Transverse colon (tissue), 3 donors: ENCODE data around the gene DESI2.

Source experiments
- POLR2A ChIP-seq: fragments of 450-650 bp; IDR thresholded peaks from one replicate; pipeline ENCODE4 v1.6.1; 2016; ENCODE audit warnings: antibody characterized with exemption, mild to moderate bottlenecking, moderate library complexity
- TF ChIP-seq, protein P1 (sequence below), 5 experiments: fragments of 200-600 bp in 3 of 5; fragments of 450-650 bp in 2 of 5; sonication (generic) in 3 of 5; IDR thresholded peaks; 1 replicate in 2 of 5; 2 replicates in 3 of 5; pipeline ENCODE4 v1.5.1; 2016 to 2017; ENCODE audit warnings: antibody characterized with exemption in 5 of 5, inconsistent platforms in 3 of 5, mild to moderate bottlenecking in 2 of 5, moderate library complexity in 1 of 5

DNA sequence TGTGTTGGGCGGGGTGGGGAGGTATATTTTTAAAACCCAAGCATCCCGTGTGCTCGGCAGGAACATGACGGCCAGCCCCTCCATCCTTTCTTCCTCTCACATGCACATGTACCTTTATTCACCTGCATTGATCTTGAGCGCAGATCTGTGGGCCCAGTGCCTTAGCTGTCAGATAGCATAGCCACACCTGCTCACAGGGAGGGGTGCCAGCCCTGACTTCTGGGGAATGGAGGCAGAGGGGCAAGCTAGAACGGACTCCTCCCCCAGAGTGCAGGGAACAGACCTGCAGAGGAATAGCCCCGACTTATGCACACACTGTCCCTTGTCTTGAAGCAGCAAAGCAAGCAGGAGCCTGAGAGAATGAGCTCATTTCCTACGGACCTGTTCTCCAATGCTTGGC, 56.1 kb downstream of the DESI2 start:
- TF ChIP-seq POLR2A, result no peak
- TF ChIP-seq, protein P1, sequence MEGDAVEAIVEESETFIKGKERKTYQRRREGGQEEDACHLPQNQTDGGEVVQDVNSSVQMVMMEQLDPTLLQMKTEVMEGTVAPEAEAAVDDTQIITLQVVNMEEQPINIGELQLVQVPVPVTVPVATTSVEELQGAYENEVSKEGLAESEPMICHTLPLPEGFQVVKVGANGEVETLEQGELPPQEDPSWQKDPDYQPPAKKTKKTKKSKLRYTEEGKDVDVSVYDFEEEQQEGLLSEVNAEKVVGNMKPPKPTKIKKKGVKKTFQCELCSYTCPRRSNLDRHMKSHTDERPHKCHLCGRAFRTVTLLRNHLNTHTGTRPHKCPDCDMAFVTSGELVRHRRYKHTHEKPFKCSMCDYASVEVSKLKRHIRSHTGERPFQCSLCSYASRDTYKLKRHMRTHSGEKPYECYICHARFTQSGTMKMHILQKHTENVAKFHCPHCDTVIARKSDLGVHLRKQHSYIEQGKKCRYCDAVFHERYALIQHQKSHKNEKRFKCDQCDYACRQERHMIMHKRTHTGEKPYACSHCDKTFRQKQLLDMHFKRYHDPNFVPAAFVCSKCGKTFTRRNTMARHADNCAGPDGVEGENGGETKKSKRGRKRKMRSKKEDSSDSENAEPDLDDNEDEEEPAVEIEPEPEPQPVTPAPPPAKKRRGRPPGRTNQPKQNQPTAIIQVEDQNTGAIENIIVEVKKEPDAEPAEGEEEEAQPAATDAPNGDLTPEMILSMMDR (IDR thresholded peaks at IDR 0.05), result no peak
